ENCODE data around the gene CACNA1H. TPM values are rescaled to one million over a fixed set of nuclear protein-coding genes. Genes with fewer than 3 reads are reported as not detected.

Gene CACNA1H
- total RNA-seq, 1 donor from 2014 or later, result 2.5 TPM

DNA sequence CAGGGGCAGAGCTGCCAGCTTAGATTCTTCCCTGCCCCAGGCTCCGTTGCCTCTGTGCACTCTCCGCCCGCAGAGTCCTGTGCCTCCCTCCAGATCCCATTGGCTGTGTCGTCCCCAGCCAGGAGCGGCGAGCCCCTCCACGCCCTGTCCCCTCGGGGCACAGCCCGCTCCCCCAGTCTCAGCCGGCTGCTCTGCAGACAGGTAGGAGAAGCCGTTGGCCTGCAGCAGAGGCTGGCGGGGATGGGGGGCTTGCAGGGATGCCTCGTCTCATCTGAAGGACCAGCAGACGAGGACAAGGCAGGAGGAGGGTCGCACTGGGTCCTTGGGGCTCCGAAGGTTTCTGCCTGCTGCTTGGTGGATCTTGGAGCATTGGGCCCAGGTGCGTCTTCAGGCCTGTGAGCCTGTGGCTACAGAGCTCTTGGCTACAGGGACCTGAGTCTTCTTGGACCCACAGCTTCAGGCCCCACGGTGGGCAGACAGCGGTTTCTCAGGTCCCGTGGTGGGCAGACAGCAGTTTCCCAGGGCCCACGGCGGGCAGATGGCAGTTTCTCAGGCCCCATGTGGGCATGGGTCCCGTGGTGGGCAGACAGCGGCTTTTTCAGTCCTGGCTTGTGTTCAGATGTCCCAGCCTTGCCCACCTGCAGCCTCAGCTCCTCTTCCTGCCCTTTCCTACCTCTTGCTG lies 66.2 kb downstream of the CACNA1H start:
- H3K9me3 ChIP-seq (replicated peaks), result no peaks in the 10 kb centered on the region
- H3K36me3 ChIP-seq, result no peaks in the 10 kb centered on the region
- no peak for TF ChIP-seq CTCF (IDR thresholded peaks at IDR 0.05; ENCODE audit: borderline replicate concordance)
- H3K27ac ChIP-seq (replicated peaks), result no peak overlapping the region
- no peak for DNase-seq
- H3K27me3 ChIP-seq (ENCODE audit: low read depth), result peaks cover 15% of the 10 kb centered on the region
- no peaks in the 10 kb centered on the region for H3K4me1 ChIP-seq
- no peak overlapping the region for H3K4me3 ChIP-seq
- intact Hi-C loops (cut with micrococcal nuclease), result no loop called here

DNA sequence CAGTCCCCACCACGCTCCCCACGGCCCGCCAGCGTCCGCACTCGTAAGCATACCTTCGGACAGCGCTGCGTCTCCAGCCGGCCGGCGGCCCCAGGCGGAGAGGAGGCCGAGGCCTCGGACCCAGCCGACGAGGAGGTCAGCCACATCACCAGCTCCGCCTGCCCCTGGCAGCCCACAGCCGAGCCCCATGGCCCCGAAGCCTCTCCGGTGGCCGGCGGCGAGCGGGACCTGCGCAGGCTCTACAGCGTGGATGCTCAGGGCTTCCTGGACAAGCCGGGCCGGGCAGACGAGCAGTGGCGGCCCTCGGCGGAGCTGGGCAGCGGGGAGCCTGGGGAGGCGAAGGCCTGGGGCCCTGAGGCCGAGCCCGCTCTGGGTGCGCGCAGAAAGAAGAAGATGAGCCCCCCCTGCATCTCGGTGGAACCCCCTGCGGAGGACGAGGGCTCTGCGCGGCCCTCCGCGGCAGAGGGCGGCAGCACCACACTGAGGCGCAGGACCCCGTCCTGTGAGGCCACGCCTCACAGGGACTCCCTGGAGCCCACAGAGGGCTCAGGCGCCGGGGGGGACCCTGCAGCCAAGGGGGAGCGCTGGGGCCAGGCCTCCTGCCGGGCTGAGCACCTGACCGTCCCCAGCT lies 67.3 kb downstream of the CACNA1H start:
- no peak for DNase-seq
- H3K27ac ChIP-seq (replicated peaks), result no peak overlapping the region
- TF ChIP-seq CTCF (IDR thresholded peaks at IDR 0.05; ENCODE audit: borderline replicate concordance), result no peak

DNA sequence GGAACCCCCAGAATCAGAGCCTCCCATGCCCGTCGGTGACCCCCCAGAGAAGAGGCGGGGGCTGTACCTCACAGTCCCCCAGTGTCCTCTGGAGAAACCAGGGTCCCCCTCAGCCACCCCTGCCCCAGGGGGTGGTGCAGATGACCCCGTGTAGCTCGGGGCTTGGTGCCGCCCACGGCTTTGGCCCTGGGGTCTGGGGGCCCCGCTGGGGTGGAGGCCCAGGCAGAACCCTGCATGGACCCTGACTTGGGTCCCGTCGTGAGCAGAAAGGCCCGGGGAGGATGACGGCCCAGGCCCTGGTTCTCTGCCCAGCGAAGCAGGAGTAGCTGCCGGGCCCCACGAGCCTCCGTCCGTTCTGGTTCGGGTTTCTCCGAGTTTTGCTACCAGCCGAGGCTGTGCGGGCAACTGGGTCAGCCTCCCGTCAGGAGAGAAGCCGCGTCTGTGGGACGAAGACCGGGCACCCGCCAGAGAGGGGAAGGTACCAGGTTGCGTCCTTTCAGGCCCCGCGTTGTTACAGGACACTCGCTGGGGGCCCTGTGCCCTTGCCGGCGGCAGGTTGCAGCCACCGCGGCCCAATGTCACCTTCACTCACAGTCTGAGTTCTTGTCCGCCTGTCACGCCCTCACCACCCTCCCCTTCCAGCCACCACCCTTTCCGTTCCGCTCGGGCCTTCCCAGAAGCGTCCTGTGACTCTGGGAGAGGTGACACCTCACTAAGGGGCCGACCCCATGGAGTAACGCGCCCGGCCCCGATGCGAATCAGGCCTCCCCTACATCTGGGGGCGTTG lies 68.1 kb downstream of the CACNA1H start:
- Histone ChIP-seq H3K36me3 (no peaks in the 10 kb centered on the region), H3K9me3 (replicated peaks) (no peaks in the 10 kb centered on the region), H3K4me3 (no peak overlapping the region), H3K4me1 (no peaks in the 10 kb centered on the region), H3K27ac (replicated peaks) (no peak overlapping the region), H3K27me3 (ENCODE audit: low read depth) (peaks cover 4% of the 10 kb centered on the region)
- no peak for DNase-seq
- intact Hi-C loops (cut with micrococcal nuclease), result no loop called here
- no peak for TF ChIP-seq CTCF (IDR thresholded peaks at IDR 0.05; ENCODE audit: borderline replicate concordance)

More for the DNA sequence above, 67.3 kb downstream of the CACNA1H start:
- intact Hi-C loops (cut with micrococcal nuclease), result no loop called here
- Histone ChIP-seq H3K27me3 (ENCODE audit: low read depth) (peaks cover 4% of the 10 kb centered on the region), H3K36me3 (no peaks in the 10 kb centered on the region), H3K9me3 (replicated peaks) (no peaks in the 10 kb centered on the region), H3K4me3 (no peak overlapping the region), H3K4me1 (no peaks in the 10 kb centered on the region)

GRCh38 chr16:1221628-1222552 lies 69.0 kb downstream of the CACNA1H start:
- DNase-seq, result no peak
- no peak overlapping the region for H3K27ac ChIP-seq (replicated peaks)
- H3K4me3 ChIP-seq, result no peak overlapping the region
- intact Hi-C loops (cut with micrococcal nuclease), result no loop called here
- H3K36me3 ChIP-seq, result no peaks in the 10 kb centered on the region
- no peak for TF ChIP-seq CTCF (IDR thresholded peaks at IDR 0.05; ENCODE audit: borderline replicate concordance)
- no peaks in the 10 kb centered on the region for H3K4me1 ChIP-seq
- no peaks in the 10 kb centered on the region for H3K9me3 ChIP-seq (replicated peaks)
- peaks cover 5% of the 10 kb centered on the region for H3K27me3 ChIP-seq (ENCODE audit: low read depth)
